HG02610 (cell line): ENCODE results near the gene DTD2.
"Not testable (repeated sequence)": the region's sequence is repeated elsewhere in the genome, so short reads cannot be mapped to it uniquely, and the experiment has no call there.

Experiments used
- ATAC-seq: cut with Tn5 transposase; IDR thresholded peaks from one replicate; pipeline ENCODE4 v1.9.1; 2021; ENCODE audit warnings: mild to moderate bottlenecking, moderate library complexity; ENCODE audit not compliant: unreplicated experiment

The DTD2 gene

DNA sequence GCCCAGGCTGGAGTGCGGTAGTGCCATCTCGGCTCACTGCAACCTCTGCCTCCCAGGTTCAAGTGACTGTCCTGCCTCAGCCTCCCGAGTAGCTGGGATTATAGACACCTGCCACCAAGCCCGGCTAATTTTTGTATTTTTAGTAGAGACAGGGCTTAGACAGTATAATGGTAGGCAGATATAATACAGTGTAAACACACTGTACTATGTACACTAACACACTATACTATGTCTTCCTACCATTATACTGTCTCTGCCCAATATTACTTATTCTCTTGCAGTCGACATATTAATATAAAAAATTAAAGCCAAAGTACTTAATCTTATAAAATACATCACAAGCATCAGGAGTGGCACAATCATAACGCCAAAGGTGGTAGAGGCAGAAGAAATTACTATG lies 15.0 kb downstream of the DTD2 start:
- no peak for ATAC-seq

DNA sequence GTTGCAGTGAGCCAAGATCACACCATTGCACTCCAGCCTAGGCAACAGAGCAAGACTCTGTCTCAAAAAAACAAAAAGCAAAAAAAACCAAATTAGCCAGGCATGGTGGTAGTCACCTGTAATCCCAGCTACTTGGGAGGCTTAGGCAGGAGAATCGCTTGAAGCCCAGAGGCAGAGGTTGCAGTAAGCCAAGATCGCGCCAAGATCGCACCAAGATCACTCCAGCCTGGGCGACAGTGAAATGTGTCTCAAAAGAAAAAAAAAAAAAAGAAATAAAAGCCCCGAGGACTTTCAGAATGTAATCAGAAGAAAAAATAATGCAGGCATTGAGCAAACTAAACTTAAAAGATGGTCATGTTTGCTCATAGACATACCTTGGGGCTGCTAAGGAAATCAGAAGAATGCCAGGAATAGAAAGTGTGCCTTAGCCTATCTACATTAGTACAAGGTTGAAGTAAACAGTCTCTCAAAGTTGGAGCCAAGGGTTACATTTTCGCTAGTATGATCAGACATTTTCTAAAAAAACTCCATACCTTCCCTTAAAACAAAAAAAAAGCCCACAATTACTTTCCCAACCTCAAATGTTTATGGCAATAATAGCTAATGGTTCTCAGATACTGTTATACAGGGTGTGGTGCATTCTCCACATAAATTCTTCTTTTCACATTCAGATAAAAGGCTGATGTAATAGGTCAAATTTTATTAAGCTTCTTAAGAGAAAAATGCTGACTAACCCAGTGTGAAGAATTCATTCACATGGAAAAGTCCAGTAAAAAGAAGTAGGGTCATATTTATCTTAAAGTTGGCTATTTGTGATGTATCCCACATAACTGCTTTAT lies 15.8 kb downstream of the DTD2 start:
- ATAC-seq, result no peak

DNA sequence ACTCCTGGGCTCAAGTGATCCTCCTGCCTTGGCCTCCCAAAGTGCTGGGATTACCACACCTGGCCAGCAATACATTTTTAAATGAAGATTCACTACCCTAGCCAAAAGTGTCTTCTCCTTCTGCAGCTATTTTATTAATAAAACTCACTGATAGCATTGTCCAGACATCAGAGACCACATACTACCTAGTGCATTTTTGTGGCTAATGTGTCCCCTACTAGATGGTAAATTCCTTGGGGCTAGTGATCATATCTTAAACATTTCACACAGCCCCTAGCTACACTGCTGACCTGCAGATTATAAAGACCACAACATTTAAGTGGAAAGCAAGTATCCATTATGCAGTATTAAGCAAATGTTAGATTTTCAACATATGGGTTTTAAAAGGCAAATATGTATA lies 17.0 kb downstream of the DTD2 start:
- no peak for ATAC-seq

DNA sequence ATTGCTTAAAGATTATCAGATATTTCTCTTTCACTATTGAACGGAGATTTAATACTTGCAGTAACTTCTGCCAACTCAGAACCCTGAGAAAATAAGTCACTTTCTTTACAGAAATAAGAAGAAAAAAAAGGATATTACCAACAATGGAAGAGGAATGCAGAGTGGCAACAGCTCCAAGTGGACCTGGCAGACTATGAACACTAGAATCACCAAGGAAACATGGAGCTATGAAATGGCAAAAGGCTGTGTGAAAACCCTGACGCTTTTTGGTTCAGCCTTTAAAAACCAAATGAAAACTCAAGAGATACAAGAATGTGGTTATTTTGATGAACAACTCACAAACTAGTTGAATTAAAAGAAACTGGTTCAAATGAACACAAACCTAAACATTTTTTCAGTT lies 17.7 kb downstream of the DTD2 start:
- ATAC-seq, result no peak

DNA sequence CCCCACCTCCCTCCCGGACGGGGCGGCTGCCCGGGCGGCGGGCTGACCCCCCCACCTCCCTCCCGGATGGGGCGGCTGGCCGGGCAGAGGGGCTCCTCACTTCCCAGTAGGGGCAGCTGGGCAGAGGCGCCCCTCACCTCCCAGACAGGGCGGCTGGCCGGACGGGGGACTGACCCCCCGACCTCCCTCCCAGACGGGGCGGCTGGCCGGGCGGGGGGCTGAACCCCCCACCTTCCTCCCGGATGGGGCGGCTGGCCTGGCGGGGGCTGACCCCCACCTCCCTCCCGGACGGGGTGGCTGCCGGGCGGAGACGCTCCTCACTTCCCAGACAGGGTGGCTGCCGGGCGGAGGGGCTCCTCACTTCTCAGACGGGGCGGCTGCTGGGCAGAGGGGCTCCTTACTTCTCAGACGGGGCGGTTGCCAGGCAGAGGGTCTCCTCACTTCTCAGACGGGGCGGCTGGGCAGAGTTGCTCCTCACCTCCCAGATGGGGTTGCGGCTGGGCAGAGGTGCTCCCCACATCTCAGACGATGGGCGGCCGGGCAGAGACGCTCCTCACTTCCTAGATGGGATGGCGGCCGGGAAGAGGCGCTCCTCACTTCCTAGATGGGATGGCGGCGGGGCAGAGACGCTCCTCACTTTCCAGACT lies 20.1 kb downstream of the DTD2 start:
- ATAC-seq, result not testable (repeated sequence)

DNA sequence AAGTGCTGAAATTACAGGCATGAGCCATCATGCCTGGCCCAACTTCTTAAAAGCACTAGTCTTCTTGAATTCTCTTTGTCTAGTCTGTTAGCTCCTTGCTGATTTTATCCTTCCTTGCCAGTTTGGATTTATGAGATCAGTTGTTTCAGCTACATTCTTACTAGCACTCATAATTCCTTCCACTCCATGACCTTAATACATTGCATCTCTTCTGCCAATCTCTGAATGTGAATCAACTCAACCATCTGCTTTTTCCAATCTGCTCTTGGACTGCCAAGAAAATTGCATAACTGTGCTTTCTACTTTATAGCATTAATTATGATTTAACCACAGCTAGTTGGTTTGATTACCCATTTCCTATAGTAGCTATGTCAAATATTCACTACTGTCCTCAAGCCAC lies 22.0 kb downstream of the DTD2 start:
- ATAC-seq, result no peak

DNA sequence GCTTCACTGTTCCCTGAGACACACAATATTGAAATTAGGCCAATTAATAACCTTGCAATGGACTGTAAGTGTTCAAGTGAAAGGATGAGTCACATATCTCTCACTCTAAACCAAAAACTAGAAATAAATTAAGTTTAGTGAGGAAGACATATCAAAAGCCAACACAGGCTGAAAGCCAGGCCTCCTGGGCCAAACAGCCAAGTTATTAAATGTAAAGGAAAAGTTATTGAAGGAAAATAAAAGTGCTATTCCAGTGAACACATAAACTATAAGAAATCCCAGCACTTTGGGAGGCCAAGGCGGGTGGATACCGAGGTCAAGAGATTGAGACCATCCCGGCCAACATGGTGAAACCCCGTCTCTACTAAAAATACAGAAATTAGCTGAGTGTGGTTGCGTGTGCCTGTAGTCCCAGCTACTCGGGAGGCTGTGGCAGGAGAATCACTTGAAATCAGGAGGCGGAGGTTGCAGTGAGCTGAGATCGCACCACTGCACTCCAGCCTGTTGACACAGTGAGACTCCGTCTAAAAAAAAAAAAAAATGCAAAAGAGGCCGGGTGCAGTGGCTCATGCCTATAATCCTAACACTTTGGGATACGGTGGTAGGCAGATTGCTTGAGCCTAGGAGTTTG lies 26.6 kb downstream of the DTD2 start:
- no peak for ATAC-seq

DNA sequence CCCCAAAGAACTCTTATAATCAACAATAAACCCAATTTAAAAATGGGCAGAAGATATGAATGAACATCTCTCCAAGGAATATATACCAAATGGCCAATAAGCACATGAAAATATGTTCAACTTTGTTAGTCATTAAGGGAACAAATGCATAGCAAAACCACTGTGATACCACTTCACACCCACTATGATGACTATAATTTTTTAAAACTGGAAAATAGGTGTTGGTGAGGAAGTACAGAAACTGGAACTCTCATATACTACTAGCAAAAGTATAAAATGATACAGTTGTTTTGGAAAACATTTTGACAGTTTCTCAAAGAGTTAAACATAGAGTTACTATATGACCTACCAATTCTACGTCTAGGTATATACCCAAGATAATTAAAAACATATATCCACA lies 27.5 kb downstream of the DTD2 start:
- no peak for ATAC-seq

DNA sequence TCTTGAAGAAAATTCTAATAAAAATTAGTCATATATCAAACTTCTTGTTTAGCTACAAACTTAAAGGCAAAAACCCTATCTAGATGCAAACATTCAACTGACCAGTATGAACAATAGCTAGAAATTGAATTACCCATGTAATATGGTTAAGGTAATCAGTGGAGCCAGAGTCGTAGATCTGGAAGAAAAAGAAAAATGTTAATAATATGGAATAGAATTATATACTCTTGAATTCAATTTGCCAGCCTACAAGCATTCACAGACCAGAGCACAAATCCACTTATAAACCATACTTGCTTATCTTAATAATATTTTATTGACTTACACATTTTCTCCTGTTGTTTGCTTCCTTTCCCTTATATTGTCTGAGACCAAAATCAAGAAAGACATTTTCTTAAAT lies 29.3 kb downstream of the DTD2 start:
- ATAC-seq, result no peak

DNA sequence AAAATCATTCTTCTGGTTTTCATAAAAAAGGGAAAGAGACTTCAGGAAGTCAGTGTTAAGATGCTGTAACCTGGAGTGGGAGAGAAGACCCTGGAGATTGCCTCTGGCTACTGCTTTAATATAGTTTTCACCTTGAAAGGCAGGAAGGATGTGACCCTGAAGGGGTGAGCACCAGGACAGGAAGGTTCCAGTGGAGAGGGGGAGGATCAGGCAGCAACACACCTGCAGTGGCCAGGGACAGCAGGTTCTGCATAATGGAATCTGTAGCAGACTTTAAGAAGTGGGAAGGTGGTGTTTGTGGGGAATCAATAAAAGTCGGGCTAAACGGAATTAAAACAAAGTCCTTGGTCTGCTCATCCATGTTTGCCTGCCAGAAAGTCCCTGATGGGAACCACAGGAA lies 30.6 kb downstream of the DTD2 start:
- ATAC-seq, result no peak

DNA sequence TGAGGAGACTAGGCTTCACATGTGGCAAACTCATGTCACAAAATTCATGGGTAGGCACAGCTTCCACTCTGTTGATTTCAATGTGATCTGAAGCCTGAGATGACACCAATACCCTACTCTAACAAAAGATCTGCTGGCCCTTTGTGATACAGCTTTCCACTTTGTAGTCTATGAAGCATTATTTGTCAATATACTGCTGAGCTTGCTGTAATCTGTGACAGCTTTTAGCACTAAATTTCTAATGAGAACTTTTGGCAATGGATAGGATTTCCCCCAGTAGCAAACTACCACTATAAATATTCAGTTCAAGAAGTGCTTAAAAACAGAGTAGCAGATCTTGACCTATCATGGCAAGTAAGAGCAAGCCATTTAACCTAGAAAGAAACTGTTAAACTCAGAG lies 31.4 kb downstream of the DTD2 start:
- no peak for ATAC-seq

DNA sequence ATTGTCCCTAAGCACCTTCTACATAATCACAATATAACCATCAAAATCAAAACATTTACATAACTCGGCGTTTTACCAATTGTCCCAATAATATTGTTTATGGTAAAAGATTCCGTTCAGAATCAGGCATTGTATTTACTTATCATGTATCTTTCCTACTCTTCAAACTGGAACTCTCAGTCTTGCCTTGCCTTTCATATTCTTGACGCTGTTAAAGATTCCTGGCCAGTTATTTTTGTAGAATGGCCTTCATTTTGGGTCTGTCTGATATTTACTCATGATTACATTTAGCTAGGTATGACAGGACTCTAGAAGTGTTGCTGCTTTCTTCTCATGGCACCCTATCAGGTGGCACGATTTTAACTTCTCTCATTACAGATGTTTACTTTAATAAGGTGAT lies 36.1 kb downstream of the DTD2 start:
- ATAC-seq, result no peak

DNA sequence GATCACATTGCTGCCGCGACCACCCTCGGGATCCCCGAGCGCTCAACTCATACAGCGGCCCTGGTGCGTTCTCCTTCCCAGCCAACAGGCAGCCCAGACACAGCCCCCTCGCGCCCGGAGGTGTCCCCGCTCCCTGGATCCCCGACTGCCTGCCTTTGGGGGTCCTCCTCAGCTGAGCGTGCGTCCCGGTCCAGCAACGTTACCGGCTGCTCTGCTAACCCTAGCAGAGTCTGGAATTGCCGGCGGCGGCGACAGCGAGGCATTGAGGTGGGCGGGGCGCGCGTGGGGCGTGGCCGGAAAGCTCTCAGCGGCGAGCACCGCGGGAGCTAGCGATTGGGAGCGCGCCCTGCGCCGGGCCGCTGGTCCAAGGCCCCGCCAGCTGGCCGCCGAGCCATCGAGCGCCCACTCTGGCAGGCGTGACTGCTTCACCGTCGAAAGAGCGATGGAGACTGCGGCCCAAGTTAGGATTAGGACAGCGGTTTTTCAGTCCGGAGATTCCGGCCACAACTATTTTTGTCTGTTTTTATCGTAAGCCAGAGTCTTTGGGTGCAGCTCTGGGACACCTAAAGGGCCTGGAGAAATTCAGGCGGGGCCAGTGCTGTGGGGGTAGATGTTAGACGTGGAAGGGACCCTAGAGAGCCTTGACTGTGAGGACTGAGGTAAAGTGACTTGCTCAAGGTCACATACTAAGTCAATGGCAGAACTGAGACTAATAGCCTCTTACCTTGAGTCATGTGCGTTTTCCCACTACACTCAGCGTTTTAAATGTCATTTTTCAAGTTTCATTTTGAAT lies 36.8 kb downstream of the DTD2 start, which contains the start of gene HEATR5A:
HEATR5A (minus strand) TSS at position 232 of the 793 bp plus-strand sequence. CDS start 17,575 bp downstream, outside the sequence.
- peak; percentile 94 for ATAC-seq

DNA sequence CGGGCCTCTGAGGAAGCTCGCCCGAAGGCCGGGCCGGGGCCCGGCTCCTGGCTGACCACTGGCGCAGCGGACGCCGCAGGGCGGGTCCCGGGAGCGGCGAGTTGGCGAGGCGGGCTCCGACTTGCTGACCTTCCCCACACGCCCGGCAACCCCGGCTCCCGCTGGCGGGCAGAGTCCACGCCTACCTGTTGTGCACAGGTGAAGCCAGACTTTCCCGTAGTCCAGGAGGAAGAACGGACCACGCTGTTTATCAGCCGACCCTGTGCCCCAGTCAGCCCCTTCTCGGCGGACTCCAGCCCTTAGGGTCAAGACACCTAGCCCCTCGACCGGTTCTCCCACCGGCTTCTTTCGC lies 37.4 kb downstream of the DTD2 start:
- peak; percentile 12 for ATAC-seq

DNA sequence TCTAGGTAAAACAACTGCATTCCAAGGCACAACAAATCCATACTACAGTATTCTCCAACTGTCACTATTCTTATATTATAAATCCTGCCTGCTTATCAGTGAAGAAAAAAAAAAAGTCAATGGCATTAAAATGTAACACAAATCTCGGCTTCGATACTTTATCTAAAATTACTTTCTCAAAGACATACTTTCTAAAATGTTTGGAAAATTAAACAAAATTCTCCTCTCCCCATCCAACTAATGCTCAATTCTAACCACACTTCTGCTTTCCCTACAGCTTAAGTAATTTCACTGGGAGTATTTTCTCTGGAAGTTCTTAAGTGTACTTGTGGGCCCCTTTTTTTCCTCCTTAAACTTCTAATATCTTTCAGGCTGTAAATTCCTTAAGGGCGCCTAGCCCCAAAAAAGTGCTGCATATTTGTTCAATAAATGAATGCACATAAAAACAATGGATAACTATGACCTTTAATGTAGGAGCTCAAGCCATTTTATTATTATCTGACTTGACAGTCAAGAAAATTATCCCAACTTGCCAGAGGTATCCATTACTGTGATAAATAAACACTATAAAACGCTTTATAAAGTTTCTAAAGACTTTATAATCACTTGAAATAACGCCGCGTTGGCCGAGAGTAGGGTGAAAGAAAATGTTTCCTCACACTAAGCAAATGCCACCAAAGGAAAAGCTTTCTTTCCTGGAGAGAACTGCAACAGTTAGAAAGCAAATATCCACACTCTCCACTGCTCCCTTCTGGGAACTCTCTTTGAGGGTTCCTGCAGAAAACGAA lies 37.9 kb downstream of the DTD2 start:
- ATAC-seq, result no peak

DNA sequence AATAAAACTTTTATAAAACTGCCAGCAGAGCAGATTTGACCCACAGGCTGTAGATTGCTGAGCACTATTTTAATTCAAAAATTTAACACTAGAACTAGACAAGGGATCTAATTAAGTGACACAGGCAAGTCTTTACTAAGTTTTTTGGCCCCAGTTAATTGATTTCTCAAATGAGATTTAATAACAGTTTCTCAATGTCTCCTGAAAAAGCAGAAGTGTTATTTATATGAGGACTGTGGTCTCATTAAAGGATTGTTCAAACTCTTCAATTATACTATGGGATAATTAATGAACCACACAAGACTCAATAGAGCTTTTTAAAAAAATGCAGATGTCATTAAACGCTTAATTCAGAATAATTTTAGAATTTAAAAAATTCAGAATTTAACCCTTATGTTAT lies 38.9 kb downstream of the DTD2 start:
- ATAC-seq, result no peak

DNA sequence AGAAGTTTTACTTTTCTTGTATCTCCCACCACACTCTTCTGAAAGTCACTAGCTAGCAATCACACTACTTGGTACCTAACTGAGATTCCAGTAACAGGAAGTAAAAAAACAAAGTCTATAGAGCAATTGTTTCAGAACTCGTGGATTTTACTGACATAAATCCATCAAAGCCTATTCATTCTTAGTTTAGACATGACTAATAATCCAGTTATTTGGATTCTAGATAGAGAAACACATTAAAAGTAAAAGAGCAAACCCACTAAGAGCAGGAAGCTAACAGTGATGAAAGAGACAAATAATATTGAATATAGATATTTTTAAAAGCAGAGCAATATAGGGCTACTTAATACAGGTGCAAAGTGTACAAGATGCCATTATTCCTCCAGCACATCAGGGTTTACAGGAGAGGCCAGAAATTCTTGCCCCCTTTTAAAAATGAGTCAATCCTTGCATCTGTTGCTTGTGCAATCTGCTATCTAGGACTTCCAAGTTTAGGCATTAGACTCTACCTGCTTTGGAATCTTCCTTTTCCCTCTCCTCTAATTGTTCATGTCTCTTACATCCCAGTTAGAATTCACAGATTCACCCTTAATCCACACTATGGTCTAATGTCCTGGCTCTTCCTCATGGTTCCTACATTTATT lies 43.0 kb downstream of the DTD2 start:
- ATAC-seq, result no peak

DNA sequence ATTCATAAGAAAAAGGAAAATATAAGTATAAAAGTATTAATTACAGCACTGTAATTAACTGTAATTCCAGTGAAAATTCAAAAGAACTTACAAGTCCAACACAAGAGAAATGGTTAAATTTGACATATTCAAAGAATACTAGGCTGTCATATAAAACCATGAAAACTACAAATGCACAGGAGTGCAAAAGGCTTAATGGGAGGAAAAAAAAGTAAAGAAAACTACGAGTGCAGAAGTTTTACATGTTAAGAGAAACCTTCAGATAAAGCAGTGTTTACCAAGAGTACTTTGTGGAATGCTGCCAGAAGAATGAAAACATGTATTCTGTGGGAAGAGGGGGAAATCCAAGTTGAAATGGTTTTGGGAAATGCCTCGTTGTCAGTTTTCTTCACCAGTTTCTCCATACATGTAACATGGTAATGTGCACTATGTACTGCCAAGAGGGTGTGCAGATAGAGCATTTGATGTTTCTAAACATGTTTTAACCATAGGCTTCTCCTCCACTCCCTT lies 46.0 kb downstream of the DTD2 start:
- ATAC-seq, result no peak

DNA sequence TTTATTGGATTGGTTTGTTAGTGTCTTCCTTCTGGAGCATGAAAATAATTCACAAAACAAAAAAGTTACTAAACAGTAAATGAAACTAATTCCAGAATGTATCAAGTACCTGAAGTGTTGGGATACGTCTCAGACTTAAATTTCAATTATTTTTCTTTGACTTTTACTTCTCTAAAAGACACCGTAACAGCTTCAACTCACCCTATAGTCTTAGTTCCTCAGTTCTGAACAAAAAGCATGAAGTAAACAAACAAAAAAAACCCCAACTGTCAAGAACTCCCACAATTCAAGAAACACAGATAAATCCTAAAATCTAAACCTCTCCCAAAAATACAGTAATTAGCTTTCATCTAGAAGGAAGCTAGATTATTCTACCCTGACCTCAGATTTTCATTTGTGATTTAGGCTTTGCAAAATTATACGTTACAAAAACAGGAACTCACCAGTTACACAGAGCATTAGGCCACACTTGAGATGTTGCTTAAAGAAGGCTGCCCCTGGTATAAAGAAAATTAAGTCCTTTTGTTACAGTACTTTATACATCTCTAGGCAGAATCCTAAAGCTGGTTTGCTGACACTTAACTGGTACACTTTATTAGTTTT lies 47.2 kb downstream of the DTD2 start:
- ATAC-seq, result no peak
